Measurements from ENCODE around the gene MGLL. TPM values are rescaled to one million over a fixed set of nuclear protein-coding genes. Genes with fewer than 3 reads are reported as not detected.

MGLL gene
- total RNA-seq, 1 donor from 2014 or later = 9.4 TPM

DNA sequence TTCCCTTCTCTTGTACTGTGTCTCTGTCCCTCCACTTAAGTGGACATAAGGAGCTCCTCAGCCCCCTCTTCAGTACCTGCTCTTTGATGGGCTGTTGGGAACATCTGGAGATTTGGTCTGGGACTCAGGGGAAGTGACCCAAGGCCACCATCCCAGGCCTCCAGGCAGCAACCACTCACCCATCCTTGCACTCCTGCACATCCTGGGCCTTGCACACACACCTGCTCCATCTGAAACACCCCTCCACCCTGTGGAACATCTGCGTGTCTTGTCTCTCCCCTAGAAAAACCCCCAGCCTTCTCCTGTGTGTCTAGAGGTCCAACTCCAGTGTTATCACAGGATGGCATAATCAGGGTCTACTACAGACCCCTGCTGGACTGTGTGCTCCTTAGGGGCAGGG lies 75.2 kb downstream of the MGLL start:
- no peaks in the 10 kb centered on the region for H3K9me3 Mint-ChIP-seq
- peaks cover 39% of the 10 kb centered on the region for H3K4me1 Mint-ChIP-seq (ENCODE audit: unreplicated experiment)
- no peak overlapping the region for H3K4me3 Mint-ChIP-seq
- no peak for DNase-seq (ENCODE audit: extremely low spot score, unreplicated experiment)
- no peaks in the 10 kb centered on the region for H3K36me3 Mint-ChIP-seq
- TF ChIP-seq, protein P1, sequence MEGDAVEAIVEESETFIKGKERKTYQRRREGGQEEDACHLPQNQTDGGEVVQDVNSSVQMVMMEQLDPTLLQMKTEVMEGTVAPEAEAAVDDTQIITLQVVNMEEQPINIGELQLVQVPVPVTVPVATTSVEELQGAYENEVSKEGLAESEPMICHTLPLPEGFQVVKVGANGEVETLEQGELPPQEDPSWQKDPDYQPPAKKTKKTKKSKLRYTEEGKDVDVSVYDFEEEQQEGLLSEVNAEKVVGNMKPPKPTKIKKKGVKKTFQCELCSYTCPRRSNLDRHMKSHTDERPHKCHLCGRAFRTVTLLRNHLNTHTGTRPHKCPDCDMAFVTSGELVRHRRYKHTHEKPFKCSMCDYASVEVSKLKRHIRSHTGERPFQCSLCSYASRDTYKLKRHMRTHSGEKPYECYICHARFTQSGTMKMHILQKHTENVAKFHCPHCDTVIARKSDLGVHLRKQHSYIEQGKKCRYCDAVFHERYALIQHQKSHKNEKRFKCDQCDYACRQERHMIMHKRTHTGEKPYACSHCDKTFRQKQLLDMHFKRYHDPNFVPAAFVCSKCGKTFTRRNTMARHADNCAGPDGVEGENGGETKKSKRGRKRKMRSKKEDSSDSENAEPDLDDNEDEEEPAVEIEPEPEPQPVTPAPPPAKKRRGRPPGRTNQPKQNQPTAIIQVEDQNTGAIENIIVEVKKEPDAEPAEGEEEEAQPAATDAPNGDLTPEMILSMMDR (conservative IDR thresholded peaks at IDR 0.05) = no peak
- peak overlapping the region; percentile 90 for H3K27ac Mint-ChIP-seq
- peaks cover 5% of the 10 kb centered on the region for H3K27me3 Mint-ChIP-seq

DNA sequence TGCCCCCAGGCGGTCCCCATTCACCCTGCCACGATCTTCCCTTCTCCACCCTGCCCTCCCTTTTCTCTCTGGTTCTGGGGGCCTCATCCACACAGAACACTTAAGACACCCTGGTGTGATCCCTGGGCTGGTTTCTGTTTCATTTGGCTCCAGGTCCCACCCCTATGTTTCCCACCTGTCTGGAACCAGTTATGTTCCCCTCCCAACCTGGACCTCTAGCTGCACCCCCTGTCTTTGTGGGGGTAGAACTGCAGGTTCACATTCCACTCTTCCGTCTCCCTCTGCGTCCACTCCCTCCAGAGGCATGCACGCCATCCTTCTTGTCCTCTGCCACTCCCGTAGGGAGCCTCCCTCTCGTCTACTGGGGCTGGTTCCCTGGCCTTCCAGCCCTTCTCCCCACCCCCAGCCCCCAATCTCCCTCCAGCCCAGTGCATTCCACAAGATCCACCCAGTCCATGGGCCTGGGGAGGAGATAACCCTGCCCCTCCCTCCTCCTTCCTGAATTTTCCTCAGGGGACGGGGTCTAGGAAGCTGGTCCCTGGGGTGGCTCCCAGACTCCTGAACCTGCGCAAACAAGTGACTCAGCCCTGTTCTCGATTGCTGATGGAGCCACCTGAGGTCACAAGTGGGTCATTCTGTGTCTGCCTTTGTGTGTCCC lies 75.8 kb downstream of the MGLL start:
- Mint-ChIP-seq H3K9me3 (no peaks in the 10 kb centered on the region), H3K36me3 (no peaks in the 10 kb centered on the region), H3K4me3 (peak overlapping the region; percentile 32), H3K27me3 (peaks cover 5% of the 10 kb centered on the region), H3K4me1 (ENCODE audit: unreplicated experiment) (peaks cover 39% of the 10 kb centered on the region), H3K27ac (peak overlapping the region; percentile 90)
- TF ChIP-seq, protein P1 (conservative IDR thresholded peaks at IDR 0.05) = no peak
- DNase-seq (ENCODE audit: extremely low spot score, unreplicated experiment) = no peak

DNA sequence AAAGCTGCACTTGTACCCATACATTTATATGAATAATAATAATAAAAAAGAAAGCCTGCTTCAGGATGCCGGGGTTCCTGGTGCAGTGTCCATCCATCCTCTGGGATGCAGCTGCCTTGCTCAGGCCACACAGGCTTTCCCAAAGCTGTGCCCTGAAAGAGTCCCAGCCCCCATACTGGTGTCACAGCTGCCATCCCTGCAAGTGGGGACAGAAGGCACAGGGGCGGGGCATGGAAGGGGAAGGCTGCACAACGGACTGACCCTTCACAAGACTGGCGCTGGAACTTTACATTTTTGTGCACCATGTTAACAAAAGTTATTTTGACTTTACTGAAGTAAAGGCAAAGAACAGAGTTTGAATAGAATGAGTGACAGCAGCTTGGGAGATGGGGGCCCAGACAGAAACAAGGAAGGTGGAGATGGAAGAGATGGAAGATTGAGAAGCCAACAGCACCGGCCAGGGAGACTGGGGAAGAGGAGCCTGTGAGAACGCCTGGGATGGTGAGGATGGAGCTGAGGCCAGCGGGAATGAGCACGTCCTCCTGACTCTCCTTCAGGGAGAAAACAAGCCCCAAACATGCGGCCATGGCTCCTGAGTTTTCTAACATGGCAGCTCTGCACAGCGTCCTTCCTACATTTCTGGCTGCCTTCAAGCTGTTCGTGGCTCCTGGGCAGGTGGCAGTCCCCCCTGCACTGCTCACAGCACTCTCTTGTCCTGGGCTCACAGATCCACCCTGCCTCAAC lies 76.5 kb downstream of the MGLL start:
- DNase-seq (ENCODE audit: extremely low spot score, unreplicated experiment) = no peak
- H3K27ac Mint-ChIP-seq = peak overlapping the region; percentile 90

DNA sequence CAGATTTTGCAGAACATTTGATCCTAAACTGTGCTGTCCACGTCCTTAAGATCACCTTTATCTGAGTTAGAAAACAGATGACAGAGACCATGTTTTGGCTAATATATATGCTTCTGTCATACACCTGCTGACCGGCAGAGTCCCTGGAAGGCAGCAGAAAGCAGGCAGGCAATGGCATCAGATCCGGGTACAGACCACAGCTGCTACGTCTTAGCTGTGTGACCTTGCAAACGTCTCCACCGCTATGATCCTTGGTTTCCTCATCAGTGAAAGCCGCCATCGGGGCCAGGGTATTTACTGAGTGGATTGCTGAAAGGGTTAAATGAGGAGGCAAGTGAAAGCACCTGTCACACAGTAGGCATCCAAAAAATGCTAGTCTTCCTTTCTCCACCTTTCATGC lies 77.4 kb downstream of the MGLL start:
- Mint-ChIP-seq H3K36me3 (no peaks in the 10 kb centered on the region), H3K27ac (no peak overlapping the region), H3K4me1 (ENCODE audit: unreplicated experiment) (peaks cover 34% of the 10 kb centered on the region), H3K27me3 (peaks cover 5% of the 10 kb centered on the region), H3K9me3 (no peaks in the 10 kb centered on the region), H3K4me3 (no peak overlapping the region)
- TF ChIP-seq, protein P1 (conservative IDR thresholded peaks at IDR 0.05) = no peak
- no peak for DNase-seq (ENCODE audit: extremely low spot score, unreplicated experiment)

More for the DNA sequence above, 76.5 kb downstream of the MGLL start:
- Mint-ChIP-seq H3K4me1 (ENCODE audit: unreplicated experiment) (peaks cover 39% of the 10 kb centered on the region), H3K9me3 (no peaks in the 10 kb centered on the region), H3K36me3 (no peaks in the 10 kb centered on the region), H3K27me3 (peaks cover 5% of the 10 kb centered on the region), H3K4me3 (peak overlapping the region; percentile 32)
- TF ChIP-seq, protein P1 (conservative IDR thresholded peaks at IDR 0.05) = no peak

DNA sequence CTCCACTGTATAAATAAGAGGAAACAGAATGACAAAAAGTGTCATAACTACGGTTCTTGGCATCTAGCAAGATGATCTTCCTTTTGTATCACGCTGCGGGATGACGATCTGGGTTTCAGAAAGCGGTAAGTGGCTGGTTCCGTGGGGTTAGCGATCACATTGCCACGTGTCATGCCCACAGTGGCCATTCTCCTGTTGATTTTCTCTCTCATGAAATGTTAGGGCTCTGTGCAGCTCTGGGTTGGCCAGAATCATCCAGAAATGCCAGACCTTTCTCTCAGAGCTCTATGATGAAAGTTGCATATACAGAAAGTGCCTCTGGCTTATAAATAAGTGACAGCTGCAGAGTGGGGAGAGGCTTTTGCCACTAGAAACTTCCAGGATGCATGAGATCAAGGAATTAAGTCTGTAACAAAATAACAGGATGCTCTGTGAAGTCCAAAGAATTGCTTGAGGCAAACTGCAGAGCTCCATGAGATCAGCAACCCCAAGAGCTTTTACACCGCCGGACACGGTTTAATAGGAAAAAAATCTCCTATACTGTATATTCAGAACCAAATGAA lies 78.0 kb downstream of the MGLL start:
- H3K9me3 Mint-ChIP-seq = no peaks in the 10 kb centered on the region
- no peak overlapping the region for H3K27ac Mint-ChIP-seq
- H3K4me3 Mint-ChIP-seq = no peak overlapping the region
- no peaks in the 10 kb centered on the region for H3K27me3 Mint-ChIP-seq
- peaks cover 29% of the 10 kb centered on the region for H3K4me1 Mint-ChIP-seq (ENCODE audit: unreplicated experiment)
- TF ChIP-seq, protein P1 (conservative IDR thresholded peaks at IDR 0.05) = no peak
- H3K36me3 Mint-ChIP-seq = no peaks in the 10 kb centered on the region
- DNase-seq (ENCODE audit: extremely low spot score, unreplicated experiment) = no peak
